SHP77 treated with DMSO at 0.1 percent for 48 hours (cell line): ENCODE results near the gene ARL1.
"Not testable (repeated sequence)": the region's sequence is repeated elsewhere in the genome, so short reads cannot be mapped to it uniquely, and the experiment has no call there.

Experiments used
- DNase-seq: peaks from one replicate; lab custom pipeline; 2025; lab: John Stamatoyannopoulos, UW

The ARL1 gene

DNA sequence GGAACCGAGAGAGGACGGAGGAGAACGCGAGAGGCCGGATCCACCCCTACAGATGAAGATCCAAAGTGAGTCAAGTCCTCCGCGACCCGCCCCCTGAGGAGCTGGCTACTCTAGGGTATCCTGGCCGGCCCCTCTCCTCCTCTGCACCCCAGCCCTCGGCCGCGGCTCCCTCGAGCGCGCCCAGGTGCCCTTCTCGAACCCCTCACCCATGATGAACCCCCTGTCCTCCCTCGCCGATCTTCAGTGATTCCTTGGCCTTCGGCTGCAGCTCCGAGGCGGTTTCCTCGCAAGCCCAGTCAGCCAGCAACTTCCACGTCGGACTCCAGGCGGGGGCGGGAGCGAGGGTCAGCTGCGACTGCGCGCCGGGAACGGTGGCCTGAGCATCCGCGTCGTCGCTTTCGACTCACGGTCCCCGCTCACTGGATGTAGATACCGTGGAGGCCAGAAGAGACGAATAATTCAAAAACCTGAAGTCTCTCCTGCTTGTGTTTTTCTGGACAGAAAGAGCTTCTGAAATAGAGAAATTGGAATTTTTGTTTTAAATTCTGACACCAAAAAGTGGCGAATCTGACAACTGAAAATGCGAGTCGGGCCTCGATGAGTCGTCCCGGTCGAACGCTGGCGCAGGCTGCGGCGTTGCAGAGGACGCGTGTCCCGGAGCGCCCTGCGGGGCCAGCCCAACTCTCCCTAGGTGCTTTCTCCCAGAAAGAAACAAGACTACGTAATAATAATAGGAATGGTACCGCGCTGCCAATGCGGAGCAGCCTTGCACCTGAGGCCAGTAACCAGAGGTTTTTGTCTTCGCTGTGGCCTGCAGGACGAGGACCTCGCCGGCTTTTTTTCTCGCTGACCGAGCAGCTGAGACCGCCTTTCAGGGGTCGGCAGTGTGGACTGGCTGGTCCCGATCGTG, at the start of gene ARL1:
Gene ARL1 (minus strand): TSS at position 337 of the 910 bp plus-strand sequence. CDS start 127 bp downstream, at position 210.
- DNase-seq: peak; percentile 74

DNA sequence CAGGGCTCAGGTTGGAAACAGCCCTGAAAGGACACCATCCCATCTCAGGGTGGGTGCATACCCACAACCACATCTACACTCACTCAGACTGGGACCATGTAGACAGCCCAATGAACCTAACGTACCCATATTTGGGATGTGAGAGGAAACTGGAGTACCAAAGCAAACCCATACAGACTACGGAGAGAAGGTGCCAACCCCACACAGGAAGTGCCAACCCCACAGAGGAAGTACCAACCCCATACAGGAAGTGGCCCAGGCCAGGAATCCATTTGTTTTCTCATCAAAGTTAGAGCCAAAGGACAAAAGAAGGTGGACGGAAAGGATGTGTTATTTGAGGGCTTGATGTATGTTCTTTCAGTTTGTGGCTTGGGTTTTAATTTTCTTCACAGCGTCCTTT, 48.1 kb upstream of the ARL1 start:
- DNase-seq: no peak

GRCh38 chr12:101441461-101442224, 34.1 kb upstream of the ARL1 start:
- DNase-seq: no peak

DNA sequence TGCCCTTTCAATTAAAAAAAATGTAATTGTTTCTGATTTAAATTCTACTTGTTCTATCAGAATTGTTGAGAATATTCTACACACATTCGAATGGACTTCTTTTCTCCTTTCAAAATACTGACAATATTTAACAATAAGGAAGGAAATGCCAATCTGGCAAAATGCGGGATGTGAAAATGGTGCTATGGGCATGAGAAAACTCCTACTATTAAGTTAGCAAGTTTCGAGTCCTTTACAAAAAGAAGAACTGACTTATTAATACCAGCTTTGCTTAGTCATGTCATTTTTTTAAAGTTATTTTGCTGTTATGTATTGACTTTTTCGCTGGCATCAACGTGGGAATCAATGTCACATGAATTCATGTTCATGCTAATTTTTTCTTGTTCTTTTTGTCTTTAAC, 31.7 kb upstream of the ARL1 start:
- no peak for DNase-seq

- DNase-seq: no peak
Measured at GRCh38 chr12:101436136-101436535, 28.6 kb upstream of the ARL1 start.

DNA sequence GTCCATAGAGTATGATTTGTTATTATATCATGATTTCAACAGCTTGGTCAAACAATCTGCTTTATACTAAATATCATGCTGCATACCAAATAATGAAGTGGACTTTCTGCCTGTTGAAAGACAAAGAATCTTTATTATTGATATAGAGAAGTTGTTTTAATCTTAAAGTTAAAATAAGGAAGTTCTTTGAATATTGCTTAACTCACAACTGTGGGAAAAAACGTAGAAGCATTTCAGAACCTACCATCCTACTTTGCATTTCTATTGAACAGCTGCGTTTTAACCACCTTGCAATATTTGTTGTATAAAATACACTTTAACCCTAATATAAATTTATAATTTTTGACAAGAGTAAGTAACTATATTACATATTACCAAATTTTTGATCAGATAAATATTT, 22.9 kb upstream of the ARL1 start:
- no peak for DNase-seq

GRCh38 chr12:101424620-101425019, 17.0 kb upstream of the ARL1 start:
- DNase-seq: no peak

- DNase-seq: not testable (repeated sequence)
Measured at GRCh38 chr12:101422066-101422465, 14.5 kb upstream of the ARL1 start.

DNA sequence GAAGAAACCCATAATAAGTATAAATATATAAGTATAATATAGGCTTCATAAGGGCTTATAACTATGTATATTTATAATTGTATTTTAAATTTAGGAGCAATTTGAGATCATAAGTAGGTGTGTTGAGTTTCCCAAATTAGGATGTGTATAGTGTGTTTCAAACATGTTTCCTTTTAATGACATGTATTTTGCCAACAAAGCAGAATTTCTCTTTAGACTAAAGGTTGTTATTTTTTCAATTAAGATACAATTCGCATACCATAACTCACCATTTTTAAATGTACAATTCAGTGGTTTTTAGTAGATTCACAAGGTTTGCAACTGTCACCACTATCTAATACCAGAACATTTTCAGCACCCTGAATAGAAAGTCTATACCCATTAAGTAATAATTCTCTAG, 7.7 kb upstream of the ARL1 start:
- no peak for DNase-seq

GRCh38 chr12:101414533-101415119, 7.1 kb upstream of the ARL1 start:
- no peak for DNase-seq

DNA sequence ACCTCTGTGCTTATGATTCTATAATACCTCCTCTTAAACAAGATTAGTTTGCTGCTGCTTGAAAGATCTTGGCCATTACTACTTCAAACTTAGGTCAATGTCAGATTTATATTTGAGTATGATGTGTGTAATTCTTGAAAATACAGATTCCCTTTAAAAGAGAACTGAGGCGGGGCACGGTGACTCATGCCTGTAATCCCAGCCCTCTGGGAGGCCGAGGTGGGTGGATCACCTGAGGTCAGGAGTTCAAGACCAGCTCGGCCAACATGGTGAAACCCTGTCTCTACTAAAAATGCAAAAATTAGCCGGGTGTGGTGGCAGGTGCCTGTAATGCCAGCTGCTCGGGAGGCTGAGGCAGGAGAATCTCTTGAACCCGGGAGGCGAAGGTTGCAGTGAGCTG, 2.6 kb upstream of the ARL1 start:
- not testable (repeated sequence) for DNase-seq

GRCh38 chr12:101407049-101407435, 530 bp downstream of the ARL1 start:
- DNase-seq: no peak

DNA sequence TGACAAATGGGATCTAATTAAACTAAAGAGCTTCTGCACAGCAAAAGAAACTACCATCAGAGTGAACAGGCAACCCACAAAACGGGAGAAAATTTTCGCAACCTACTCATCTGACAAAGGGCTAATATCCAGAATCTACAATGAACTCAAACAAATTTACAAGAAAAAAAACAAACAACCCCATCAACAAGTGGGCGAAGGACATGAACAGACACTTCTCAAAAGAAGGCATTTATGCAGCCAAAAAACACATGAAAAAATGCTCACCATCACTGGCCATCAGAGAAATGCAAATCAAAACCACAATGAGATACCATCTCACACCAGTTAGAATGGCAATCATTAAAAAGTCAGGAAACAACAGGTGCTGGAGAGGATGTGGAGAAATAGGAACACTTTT, 16.4 kb downstream of the ARL1 start:
- not testable (repeated sequence) for DNase-seq

- no peak for DNase-seq
Measured at GRCh38 chr12:101379149-101379548, 28.4 kb downstream of the ARL1 start.

DNA sequence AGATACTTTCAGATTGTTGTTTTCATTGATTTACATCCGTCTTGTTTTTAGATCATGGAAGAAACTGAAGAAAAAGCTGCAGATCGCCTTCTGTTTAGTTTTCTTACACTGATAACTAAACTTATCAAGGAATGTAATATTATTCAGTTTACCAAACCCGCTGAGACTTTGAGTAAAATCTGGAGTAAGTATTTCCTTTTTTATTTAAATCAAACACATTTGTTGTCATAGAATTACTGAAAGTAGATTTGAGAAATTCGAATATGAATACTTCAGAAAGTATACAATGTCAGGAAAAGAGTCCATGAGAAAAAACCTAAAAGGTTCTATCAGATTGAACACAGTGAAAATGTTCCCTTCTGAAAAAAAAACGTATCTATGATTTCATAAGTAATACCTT, 32.0 kb downstream of the ARL1 start:
- DNase-seq: no peak

- no peak for DNase-seq
Measured at GRCh38 chr12:101372431-101372830, 35.1 kb downstream of the ARL1 start.

DNA sequence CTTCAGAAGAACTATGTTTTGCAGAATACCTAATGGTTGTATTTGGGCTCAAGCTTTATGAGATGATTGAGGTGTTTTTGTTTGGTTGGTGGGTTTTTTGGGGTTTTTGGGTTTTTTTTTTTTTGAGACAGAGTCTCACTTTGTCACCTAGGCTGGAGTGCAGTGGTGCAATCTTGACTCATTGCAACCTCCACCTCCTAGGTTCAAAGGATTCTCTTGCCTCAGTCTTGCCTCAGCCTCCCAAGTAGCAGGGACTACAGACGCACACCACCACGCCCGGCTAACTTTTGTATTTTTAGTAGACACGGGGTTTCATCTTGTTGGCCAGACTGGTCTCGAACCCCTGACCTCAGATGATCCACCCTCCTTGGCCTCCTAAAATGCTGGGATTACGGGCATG, 39.6 kb downstream of the ARL1 start:
- no peak for DNase-seq

GRCh38 chr12:101361455-101361854, 46.1 kb downstream of the ARL1 start:
- DNase-seq: no peak

DNA sequence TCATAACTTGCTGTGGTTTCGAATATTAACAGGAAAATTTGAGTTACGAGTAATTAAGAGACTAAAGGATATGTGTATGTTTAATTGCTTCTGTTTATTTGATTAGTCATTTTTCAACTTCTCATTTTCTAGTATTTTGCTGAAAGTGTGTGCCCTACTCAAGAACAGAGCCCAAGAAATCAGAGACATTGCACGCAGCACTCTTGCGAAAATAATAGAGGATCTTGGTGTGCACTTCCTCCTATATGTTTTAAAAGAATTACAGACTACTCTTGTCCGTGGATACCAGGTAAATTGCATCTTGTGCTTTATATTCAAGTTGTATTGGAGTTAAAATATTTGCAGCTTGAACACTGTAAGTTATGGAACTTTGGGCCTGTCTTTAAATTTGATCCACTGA, 50.8 kb downstream of the ARL1 start:
- no peak for DNase-seq

GRCh38 chr12:101351682-101352081, 55.9 kb downstream of the ARL1 start:
- no peak for DNase-seq

GRCh38 chr12:101343893-101344292, 63.7 kb downstream of the ARL1 start:
- no peak for DNase-seq
